HG02981 (cell line): ENCODE measurements around the gene CDH4.

Experiments
- ATAC-seq: cut with Tn5 transposase; IDR thresholded peaks from one replicate; pipeline ENCODE4 v1.9.1; 2021; ENCODE audit warnings: mild to moderate bottlenecking, moderate library complexity; ENCODE audit not compliant: unreplicated experiment

CDH4 gene

DNA sequence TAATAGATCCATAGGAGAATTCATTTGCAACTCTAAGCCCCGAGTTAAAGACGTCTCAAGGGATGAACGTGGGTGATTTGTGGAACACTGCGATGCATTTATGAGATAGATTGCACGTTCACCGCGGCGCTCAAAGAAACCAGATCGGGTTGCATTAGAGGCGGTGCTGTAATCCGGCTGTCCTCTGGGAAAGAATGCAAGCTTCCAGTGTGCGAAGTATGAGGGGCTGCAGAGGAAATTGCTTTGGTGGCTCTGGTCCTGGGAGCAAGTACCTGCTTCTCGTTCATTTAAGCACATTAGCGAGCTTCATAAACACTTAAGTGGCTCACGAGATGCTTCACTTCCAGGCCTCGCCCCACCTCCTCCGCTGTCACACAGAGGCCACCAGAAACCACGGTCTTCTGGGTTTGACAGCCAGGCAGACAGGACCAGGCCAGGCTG lies 182.3 kb downstream of the CDH4 start:
- ATAC-seq, result no peak

- no peak for ATAC-seq
Observed at GRCh38 chr20:61435184-61435822, 183.2 kb downstream of the CDH4 start.

- no peak for ATAC-seq
Observed at GRCh38 chr20:61435823-61436220, 183.8 kb downstream of the CDH4 start.

DNA sequence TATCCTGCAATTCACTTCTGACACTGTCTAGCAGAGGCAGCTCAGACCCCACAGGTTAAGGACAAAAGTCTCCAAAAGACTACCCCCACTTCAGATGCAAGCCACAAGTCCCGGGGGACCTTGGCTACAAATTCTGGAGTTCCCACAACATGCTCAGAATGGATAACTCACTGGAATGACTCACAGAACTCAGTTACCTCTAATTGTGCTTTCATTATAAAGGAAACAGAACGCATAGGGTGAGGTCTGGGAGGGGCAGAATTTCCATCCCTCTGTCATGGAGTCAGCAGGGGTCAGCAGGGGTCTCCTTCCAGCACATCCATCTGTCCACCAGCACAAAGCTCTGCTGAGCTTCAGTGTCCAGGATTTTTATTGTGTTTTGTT lies 184.2 kb downstream of the CDH4 start:
- no peak for ATAC-seq

DNA sequence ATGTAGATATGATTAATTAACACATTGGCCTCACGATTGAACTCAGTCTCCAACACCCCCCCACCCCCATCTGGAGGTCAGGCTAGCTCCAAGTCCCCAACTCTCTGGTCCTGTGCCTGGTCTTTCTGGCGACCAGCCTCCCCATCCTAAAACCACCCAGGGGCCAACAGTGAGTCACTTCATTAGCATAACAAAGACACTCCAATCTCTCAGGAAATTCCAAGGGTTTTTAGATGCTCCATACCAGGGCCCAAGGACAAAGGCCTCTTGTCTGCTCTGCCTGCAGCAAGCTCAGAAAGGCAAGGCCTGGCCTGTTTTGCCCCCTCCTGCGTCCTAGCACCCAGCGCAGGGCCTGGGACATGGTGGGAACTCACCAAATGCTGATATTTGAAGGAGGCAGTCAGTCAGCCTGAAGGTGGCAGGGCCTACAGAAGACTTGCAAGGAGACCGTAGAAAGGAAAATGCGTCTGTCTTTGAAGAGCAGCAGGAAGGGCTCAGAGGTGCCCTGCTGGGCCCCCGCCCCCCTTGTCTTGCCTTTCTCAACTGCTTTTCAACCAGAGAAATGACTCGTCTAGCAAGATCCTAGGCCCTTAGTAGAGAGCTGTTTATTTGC lies 184.7 kb downstream of the CDH4 start:
- ATAC-seq, result no peak

DNA sequence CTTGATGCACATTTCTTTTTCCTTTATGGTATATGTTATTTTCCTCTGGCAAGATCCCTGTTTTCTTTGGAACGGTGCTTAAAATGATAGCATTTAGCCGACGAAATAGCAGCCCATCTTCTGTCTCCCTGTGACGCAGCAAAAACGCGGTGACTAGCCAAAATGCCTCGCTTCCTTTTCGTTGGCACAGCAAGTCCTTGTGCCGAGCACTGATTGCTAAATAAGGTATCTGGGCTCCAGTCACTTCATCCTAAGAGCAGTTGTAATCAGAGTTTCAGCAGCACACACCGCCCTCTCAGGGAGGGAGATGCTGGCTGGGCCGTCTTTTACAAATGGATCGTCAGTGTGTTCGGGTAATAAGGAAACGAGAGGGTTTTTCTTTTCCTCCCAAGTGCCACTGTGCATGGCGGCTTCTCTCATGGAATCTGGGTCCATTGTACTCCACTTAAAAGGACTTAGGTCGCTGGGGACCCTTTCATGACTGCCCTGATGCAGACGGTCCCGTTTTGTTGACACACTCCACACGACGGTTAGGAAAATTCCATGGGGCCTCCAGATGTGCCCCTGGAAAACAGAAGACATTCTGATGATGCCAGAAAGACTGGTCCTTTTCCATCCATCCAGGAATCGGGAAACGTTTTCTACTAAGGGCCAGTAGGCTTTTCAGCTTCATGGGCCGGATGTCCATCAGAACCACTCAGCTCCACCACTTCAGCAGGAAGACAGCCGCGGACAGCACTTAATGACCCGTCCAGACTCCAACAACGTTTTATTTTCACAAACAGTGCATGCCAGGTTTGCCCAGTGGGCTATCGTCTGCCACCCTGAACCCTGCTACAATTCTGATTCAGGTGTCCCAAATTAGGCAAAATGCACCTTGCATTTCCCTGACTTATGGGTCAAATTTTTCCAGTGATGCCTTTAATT lies 185.5 kb downstream of the CDH4 start:
- no peak for ATAC-seq

GRCh38 chr20:61438285-61438684 lies 186.2 kb downstream of the CDH4 start:
- ATAC-seq, result no peak

DNA sequence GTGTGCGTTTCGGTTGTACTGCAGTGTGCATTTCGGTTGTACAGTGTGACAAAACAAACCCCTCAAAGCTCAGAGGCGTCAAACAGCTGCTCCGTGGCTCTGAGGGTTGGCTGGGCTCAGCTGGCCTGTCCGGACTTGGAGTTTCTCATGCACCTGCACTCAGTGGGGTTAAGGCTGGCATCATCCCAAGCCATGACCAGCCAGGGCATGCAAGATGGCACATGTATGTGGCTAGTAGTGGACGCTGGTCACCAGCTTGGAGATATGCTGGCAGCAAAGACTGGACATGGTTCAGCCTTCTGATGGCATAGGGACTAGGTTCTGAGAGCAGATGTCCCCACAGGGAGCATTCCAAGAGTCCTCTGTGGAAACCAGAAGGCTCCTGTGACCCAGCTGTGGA lies 187.2 kb downstream of the CDH4 start:
- no peak for ATAC-seq

DNA sequence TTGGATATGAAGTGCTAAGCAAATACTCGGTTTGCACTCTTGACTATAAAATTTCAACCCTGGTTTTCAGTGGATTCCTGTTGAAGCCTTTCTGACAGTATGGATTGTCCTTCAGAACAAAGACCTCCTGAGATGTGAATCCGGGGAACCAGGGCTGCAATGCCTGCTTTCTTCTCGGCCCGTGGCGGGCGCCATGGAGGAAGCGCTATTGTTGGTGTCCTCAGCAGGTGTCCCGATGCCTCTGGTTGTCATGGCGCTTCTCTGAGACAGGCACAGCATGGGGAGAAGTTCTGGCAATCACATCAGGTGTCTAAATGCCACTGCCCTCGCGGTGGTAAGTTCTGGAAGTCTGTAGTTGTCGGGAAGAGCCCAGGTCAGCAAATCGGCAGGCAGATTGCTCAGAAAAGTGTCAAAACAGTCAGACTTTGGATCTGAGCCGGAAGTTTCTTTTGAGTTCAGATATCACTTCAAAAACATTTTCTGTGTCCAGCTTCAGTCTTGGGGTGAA lies 188.5 kb downstream of the CDH4 start:
- no peak for ATAC-seq

GRCh38 chr20:61441537-61441936 lies 189.5 kb downstream of the CDH4 start:
- no peak for ATAC-seq

- no peak for ATAC-seq
Observed at GRCh38 chr20:61442075-61442670, 190.1 kb downstream of the CDH4 start.

DNA sequence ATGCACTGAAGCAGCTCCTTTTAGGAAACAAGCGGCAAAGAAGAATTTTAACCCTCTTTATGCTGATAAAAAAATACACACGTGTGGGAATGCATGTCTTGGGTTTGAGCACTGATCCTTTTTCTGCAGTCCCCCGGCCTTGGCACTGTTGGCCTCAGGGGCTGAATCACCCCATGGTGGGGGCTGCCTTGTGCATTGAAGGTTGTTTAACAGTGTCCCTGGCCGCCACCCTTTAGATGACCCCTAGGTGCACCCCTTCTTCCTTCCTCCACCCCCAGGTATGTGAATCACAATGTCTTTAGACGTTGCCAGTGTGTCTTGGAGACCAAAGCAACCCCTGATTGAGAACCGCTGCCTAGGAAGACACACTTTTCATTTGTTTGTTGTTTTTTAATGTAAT lies 190.7 kb downstream of the CDH4 start:
- no peak for ATAC-seq

DNA sequence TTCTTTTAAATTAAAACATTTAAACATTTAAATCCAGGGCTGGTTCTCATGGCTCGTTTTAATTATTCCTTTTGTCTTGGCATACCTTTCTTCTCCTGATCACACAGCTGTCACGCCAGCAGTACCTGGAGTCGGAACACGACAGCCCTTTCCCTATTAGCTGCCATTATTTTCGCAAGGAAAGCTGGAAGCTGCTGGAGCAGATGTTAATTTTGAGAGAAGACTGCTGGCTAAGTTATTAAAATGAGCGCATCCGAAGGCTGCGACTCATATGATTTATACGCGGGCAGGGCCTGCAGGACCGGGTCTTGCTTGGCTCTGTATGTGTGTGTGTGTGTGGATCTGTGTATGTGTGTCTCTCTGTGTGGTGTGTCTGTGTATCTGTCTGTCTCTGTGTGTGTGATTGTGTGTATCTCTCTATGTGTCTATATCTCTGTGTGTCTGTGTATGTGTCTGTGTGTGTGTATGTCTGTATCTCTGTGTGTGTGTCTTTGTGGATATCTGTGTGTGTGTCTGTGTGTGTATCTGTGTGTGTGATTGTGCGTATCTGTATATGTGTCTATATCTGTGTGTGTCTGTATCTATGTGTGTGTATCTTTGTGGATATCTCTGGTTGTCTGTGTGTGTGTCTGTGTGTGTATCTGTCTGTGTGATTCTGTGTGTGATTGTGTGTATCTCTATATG lies 191.5 kb downstream of the CDH4 start:
- ATAC-seq, result no peak

DNA sequence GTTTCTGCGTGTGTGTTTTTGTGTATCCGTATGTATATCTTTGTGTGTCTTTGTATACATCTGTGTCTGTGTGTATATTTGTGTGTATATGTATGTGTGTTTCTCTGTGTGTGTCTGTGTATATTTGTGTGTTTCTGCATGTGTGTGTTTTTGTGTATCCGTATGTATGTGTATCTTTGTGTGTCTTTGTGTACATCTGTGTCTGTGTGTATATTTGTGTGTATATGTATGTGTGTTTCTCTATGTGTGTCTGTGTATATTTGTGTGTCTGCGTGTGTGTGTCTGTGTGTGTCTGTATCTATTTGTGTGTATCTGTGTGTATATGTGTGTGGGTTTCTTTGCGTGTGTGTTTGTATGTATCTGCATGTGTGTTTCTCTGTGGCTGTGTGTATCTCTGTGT lies 192.6 kb downstream of the CDH4 start:
- ATAC-seq, result no peak

DNA sequence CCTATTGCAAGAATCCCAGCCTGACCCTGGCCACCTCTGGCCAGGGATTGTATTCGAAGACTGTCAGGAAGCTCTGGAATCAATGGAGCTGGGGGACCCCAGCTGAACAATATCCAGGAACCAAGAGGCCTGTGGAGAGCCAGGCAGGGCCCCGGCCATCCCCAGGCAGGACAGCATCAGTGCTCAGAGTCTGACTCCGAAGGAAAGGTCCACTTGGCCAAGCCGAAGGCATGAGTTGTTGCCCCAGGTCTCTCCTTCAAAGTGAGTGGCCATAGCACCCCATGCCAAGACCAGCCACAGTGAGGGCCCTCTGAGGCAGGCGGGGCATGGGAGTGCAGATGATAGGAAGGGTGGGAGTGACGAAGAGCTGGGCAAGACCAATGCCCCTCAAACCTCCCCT lies 193.1 kb downstream of the CDH4 start:
- ATAC-seq, result no peak

- no peak for ATAC-seq
Observed at GRCh38 chr20:61445741-61446140, 193.7 kb downstream of the CDH4 start.

DNA sequence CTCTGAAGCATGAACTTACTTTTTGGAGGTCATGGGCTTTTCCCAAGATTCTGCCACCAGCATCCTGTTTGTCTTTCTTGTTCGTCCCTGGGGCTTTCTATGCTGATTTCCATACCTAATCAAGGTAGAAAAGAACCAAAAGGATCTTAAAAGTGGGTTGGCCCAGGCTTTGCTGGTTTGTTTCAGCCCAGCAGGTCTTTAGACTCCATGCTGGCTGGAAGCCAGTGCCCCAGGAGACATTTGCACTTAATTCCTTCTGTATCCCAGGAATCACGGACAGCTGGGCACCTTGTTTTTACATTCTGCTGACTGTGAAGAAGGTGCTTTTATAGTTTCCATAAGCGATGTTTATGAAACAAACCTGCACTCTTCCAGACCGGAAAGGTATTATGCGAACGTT lies 195.9 kb downstream of the CDH4 start:
- ATAC-seq, result no peak

GRCh38 chr20:61448386-61448785 lies 196.3 kb downstream of the CDH4 start:
- ATAC-seq, result no peak

DNA sequence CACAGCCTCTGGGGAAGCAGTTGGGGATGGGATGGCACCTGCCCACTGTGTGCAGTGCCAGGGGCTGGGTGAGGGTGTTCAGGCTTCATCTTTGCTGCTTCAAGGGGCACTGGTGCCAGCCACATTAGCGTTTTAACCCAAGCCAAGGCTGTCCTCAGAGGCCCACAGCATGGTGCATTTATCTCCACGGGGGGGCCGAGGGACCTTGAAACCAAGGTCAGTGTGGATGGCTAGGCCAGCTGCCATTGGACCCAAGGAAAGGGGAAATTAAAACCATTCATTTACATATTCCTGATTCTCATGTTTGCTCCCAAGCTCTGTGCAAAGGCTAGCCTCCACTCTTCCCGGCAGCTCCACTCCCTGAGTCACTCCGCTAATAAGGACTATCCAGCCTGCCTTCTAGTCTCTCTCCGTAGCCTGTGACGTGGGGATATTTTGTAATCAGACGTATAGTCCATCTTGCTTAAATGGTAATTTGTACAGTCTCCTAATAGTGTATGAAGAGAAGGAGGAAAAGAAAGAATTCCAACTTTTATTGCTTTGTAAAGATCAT lies 197.1 kb downstream of the CDH4 start:
- no peak for ATAC-seq

- no peak for ATAC-seq
Observed at GRCh38 chr20:61449916-61450315, 197.9 kb downstream of the CDH4 start.
